ENCODE data around the gene ITGB5.

GRCh38 chr3:124837065-124837464 lies 50.1 kb downstream of the ITGB5 start:
- TF ChIP-seq, protein P1, sequence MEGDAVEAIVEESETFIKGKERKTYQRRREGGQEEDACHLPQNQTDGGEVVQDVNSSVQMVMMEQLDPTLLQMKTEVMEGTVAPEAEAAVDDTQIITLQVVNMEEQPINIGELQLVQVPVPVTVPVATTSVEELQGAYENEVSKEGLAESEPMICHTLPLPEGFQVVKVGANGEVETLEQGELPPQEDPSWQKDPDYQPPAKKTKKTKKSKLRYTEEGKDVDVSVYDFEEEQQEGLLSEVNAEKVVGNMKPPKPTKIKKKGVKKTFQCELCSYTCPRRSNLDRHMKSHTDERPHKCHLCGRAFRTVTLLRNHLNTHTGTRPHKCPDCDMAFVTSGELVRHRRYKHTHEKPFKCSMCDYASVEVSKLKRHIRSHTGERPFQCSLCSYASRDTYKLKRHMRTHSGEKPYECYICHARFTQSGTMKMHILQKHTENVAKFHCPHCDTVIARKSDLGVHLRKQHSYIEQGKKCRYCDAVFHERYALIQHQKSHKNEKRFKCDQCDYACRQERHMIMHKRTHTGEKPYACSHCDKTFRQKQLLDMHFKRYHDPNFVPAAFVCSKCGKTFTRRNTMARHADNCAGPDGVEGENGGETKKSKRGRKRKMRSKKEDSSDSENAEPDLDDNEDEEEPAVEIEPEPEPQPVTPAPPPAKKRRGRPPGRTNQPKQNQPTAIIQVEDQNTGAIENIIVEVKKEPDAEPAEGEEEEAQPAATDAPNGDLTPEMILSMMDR (IDR thresholded peaks at IDR 0.05; ENCODE audit: low read length): no peak
- TF ChIP-seq EZH2 (IDR thresholded peaks at IDR 0.05; ENCODE audit: borderline replicate concordance, low read length): no peak

Measured in OCI-LY1 (cell line).